K562 (cell line): ENCODE results near the gene HLCS. TPM values are rescaled to one million over a fixed set of nuclear protein-coding genes. Genes with fewer than 3 reads are reported as not detected.

ENCODE experiments used
- E2F8 ChIP-seq: fragments of 450-650 bp; IDR thresholded peaks from 2 replicates; pipeline ENCODE4 v1.7.1; 2018; ENCODE audit warnings: mild to moderate bottlenecking, low read depth; ENCODE audit not compliant: partially characterized antibody
- ESRRB ChIP-seq: fragments of 250-450 bp; sonication (Bioruptor Pico); IDR thresholded peaks from 2 replicates; pipeline ENCODE4 v1.5.0; 2020; ENCODE audit warnings: mild to moderate bottlenecking, moderate library complexity, borderline replicate concordance
- JUNB ChIP-seq: fragments of 450-650 bp; formaldehyde crosslinking; conservative IDR thresholded peaks from 2 replicates; pipeline ENCODE4 v1.4.0; 2020; ENCODE audit warnings: mild to moderate bottlenecking
- MIER1 ChIP-seq: fragments of 450-650 bp; IDR thresholded peaks from 2 replicates; pipeline ENCODE4 v1.6.1; 2016; ENCODE audit warnings: antibody characterized with exemption, mild to moderate bottlenecking, low read depth
- polyA plus RNA-seq, 8 experiments: library from polyadenylated mRNA; depleted of rRNA in 4 of 8; stranded (reverse) in 5 of 8; unstranded in 3 of 8; fragments of >200 nt; fragmentation: Nextera tagmentation in 2 of 8; fragmentation: Illumina TruSeq in 1 of 8; extraction: Ambion mirVana in 2 of 8; extraction: Trizol in 1 of 8; gene quantifications; 2 replicates each; pipeline versions ENCODE4 v1.2.1 to v1.2.3, GENCODE V29; 2011 to 2014; ENCODE audit warnings: inconsistent platforms in 1 of 8, missing spikeins in 1 of 8
- total RNA-seq, 7 experiments: library from RNA; depleted of rRNA in 6 of 7; stranded (reverse); fragments of >200 nt in 6 of 7; fragmentation: Illumina TruSeq in 2 of 7; extraction: Trizol in 2 of 7; gene quantifications; 2 replicates each; pipeline versions ENCODE4 v1.2.1 to v1.2.3, GENCODE V29; 2011 to 2021; ENCODE audit warnings: low replicate concordance in 1 of 7
- TF ChIP-seq, protein P1 (sequence below): fragments of 450-650 bp; IDR thresholded peaks from 2 replicates; pipeline ENCODE4 v1.6.1; 2016; ENCODE audit warnings: mild to moderate bottlenecking, moderate library complexity

Gene HLCS
- total and polyA plus RNA-seq, 9 of the 15 experiments (the other 6 are each of a cell fraction or from before 2014, with no cell fraction given), result 3.0 to 21.5 (median 17.1) TPM

- TF ChIP-seq, protein P1, sequence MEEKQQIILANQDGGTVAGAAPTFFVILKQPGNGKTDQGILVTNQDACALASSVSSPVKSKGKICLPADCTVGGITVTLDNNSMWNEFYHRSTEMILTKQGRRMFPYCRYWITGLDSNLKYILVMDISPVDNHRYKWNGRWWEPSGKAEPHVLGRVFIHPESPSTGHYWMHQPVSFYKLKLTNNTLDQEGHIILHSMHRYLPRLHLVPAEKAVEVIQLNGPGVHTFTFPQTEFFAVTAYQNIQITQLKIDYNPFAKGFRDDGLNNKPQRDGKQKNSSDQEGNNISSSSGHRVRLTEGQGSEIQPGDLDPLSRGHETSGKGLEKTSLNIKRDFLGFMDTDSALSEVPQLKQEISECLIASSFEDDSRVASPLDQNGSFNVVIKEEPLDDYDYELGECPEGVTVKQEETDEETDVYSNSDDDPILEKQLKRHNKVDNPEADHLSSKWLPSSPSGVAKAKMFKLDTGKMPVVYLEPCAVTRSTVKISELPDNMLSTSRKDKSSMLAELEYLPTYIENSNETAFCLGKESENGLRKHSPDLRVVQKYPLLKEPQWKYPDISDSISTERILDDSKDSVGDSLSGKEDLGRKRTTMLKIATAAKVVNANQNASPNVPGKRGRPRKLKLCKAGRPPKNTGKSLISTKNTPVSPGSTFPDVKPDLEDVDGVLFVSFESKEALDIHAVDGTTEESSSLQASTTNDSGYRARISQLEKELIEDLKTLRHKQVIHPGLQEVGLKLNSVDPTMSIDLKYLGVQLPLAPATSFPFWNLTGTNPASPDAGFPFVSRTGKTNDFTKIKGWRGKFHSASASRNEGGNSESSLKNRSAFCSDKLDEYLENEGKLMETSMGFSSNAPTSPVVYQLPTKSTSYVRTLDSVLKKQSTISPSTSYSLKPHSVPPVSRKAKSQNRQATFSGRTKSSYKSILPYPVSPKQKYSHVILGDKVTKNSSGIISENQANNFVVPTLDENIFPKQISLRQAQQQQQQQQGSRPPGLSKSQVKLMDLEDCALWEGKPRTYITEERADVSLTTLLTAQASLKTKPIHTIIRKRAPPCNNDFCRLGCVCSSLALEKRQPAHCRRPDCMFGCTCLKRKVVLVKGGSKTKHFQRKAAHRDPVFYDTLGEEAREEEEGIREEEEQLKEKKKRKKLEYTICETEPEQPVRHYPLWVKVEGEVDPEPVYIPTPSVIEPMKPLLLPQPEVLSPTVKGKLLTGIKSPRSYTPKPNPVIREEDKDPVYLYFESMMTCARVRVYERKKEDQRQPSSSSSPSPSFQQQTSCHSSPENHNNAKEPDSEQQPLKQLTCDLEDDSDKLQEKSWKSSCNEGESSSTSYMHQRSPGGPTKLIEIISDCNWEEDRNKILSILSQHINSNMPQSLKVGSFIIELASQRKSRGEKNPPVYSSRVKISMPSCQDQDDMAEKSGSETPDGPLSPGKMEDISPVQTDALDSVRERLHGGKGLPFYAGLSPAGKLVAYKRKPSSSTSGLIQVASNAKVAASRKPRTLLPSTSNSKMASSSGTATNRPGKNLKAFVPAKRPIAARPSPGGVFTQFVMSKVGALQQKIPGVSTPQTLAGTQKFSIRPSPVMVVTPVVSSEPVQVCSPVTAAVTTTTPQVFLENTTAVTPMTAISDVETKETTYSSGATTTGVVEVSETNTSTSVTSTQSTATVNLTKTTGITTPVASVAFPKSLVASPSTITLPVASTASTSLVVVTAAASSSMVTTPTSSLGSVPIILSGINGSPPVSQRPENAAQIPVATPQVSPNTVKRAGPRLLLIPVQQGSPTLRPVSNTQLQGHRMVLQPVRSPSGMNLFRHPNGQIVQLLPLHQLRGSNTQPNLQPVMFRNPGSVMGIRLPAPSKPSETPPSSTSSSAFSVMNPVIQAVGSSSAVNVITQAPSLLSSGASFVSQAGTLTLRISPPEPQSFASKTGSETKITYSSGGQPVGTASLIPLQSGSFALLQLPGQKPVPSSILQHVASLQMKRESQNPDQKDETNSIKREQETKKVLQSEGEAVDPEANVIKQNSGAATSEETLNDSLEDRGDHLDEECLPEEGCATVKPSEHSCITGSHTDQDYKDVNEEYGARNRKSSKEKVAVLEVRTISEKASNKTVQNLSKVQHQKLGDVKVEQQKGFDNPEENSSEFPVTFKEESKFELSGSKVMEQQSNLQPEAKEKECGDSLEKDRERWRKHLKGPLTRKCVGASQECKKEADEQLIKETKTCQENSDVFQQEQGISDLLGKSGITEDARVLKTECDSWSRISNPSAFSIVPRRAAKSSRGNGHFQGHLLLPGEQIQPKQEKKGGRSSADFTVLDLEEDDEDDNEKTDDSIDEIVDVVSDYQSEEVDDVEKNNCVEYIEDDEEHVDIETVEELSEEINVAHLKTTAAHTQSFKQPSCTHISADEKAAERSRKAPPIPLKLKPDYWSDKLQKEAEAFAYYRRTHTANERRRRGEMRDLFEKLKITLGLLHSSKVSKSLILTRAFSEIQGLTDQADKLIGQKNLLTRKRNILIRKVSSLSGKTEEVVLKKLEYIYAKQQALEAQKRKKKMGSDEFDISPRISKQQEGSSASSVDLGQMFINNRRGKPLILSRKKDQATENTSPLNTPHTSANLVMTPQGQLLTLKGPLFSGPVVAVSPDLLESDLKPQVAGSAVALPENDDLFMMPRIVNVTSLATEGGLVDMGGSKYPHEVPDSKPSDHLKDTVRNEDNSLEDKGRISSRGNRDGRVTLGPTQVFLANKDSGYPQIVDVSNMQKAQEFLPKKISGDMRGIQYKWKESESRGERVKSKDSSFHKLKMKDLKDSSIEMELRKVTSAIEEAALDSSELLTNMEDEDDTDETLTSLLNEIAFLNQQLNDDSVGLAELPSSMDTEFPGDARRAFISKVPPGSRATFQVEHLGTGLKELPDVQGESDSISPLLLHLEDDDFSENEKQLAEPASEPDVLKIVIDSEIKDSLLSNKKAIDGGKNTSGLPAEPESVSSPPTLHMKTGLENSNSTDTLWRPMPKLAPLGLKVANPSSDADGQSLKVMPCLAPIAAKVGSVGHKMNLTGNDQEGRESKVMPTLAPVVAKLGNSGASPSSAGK, result no peak
- TF ChIP-seq ESRRB (CRISPR knock-in tag), result no peak
- no peak for TF ChIP-seq MIER1
- no peak for TF ChIP-seq E2F8
- TF ChIP-seq JUNB (CRISPR knock-in tag), result no peak
- TF ChIP-seq, all 486 proteins: peak for 0
Observed at GRCh38 chr21:36932161-36932816, 34.2 kb downstream of the HLCS start (continued).
